Tibial nerve (tissue), 4 donors: Measurements from ENCODE around the gene PPP1R3A. TPM values are rescaled to one million over a fixed set of nuclear protein-coding genes. Genes with fewer than 3 reads are reported as not detected.

Source experiments
- DNase-seq, 2 donors: peaks; one replicate each; pipeline ENCODE4 v3.0.0-alpha.2; 2019; ENCODE audit warnings: low spot score in 2 of 2
- H3K27ac ChIP-seq, 4 donors: fragments of 200-600 bp; sonication (generic) in 3 of 4; one replicate each; pipeline ENCODE4 v1.5.1; 2017 to 2019; ENCODE audit warnings: mild to moderate bottlenecking in 1 of 4
- H3K27me3 ChIP-seq, 2 donors: fragments of 200-600 bp; sonication (generic) in 1 of 2; one replicate each; pipeline versions ENCODE4 v1.5.1 to v1.6.0; 2017 to 2019
- H3K36me3 ChIP-seq, 3 donors: fragments of 200-600 bp; sonication (generic); one replicate each; pipeline ENCODE4 v1.5.1; 2018 to 2019
- H3K4me1 ChIP-seq, 4 donors: fragments of 200-600 bp; sonication (generic) in 3 of 4; one replicate each; pipeline ENCODE4 v1.5.1; 2017 to 2019
- H3K4me3 ChIP-seq, 4 donors: fragments of 200-600 bp; sonication (generic) in 3 of 4; one replicate each; pipeline ENCODE4 v1.5.1; 2017 to 2019; ENCODE audit warnings: mild to moderate bottlenecking in 1 of 4, moderate library complexity in 1 of 4
- H3K9me3 ChIP-seq, 4 donors: fragments of 200-600 bp; sonication (generic) in 3 of 4; one replicate each; pipeline ENCODE4 v1.5.1; 2017 to 2019
- CTCF ChIP-seq, 5 experiments: fragments of 200-600 bp in 3 of 5; fragments of 450-650 bp in 2 of 5; sonication (generic) in 3 of 5; IDR thresholded peaks; one replicate each; pipeline ENCODE4 v1.5.1; 2016 to 2019; ENCODE audit warnings: antibody characterized with exemption in 5 of 5, mild to moderate bottlenecking in 3 of 5, moderate library complexity in 2 of 5
- EP300 ChIP-seq, 2 donors: sonication (generic); formaldehyde crosslinking; IDR thresholded peaks; one replicate each; pipeline ENCODE4 v1.6.1; 2017; ENCODE audit warnings: antibody characterized with exemption in 2 of 2, mild to moderate bottlenecking in 1 of 2
- POLR2A ChIP-seq, 2 donors: fragments of 450-650 bp; IDR thresholded peaks; one replicate each; pipeline ENCODE4 v1.6.1; 2017; ENCODE audit warnings: antibody characterized with exemption in 2 of 2, mild to moderate bottlenecking in 2 of 2, moderate library complexity in 2 of 2
- WGBS, 2 donors: methylation state at CpG; one replicate each; pipeline ENCODE4 v1.1.5; 2018; 5-methylcytosine and 5-hydroxymethylcytosine counted together
- total RNA-seq, 4 donors: library from RNA; depleted of rRNA; stranded (reverse); fragments of >200 nt; gene quantifications; one replicate each; pipeline ENCODE4 v1.1.0, GENCODE V29; 2016

Gene PPP1R3A
- not detected for total RNA-seq

- no peaks in the 10 kb centered on the region for H3K9me3 ChIP-seq
- H3K27me3 ChIP-seq, result no peaks in the 10 kb centered on the region
- TF ChIP-seq POLR2A (IDR thresholded peaks at IDR 0.05), result no peak
- no peak for TF ChIP-seq CTCF (IDR thresholded peaks at IDR 0.05)
- TF ChIP-seq EP300 (IDR thresholded peaks at IDR 0.05), result no peak
- H3K36me3 ChIP-seq, result no peaks in the 10 kb centered on the region
- 54 to 65% methylated on average over 2 of the region's 2 CpGs for WGBS, 2 donors
- DNase-seq, result no peak
- H3K27ac ChIP-seq, result no peak within 1 kb of the TSS
- H3K4me3 ChIP-seq, result no peak within 1 kb of the TSS
- no peaks in the 10 kb centered on the region for H3K4me1 ChIP-seq
Measured at GRCh38 chr7:113918946-113919345, at the start of gene PPP1R3A. Gene PPP1R3A, minus strand, starts transcription at chr7:113919009. Its CDS starts 13 bp downstream, at chr7:113918996.

- no peak for DNase-seq
- H3K4me3 ChIP-seq, result no peak overlapping the region
- no peaks in the 10 kb centered on the region for H3K4me1 ChIP-seq
- TF ChIP-seq CTCF (IDR thresholded peaks at IDR 0.05), result no peak
- TF ChIP-seq POLR2A (IDR thresholded peaks at IDR 0.05), result no peak
- TF ChIP-seq EP300 (IDR thresholded peaks at IDR 0.05), result no peak
- H3K27ac ChIP-seq, result no peak overlapping the region
- H3K36me3 ChIP-seq, result no peaks in the 10 kb centered on the region
- no peaks in the 10 kb centered on the region for H3K27me3 ChIP-seq
- WGBS, 2 donors, result 77 to 82% methylated on average over 2 of the region's 2 CpGs
- H3K9me3 ChIP-seq, result peaks cover 0 to 18% (median 0%) of the 10 kb centered on the region in 4 donors
Measured at GRCh38 chr7:113963356-113963755, 44.5 kb upstream of the PPP1R3A start.

- Histone ChIP-seq H3K4me1 (no peaks in the 10 kb centered on the region), H3K27ac (no peak overlapping the region), H3K9me3 (peaks cover 0 to 21% (median 0%) of the 10 kb centered on the region in 4 donors), H3K4me3 (no peak overlapping the region), H3K27me3 (no peaks in the 10 kb centered on the region), H3K36me3 (no peaks in the 10 kb centered on the region)
- no peak for DNase-seq
- TF ChIP-seq CTCF (IDR thresholded peaks at IDR 0.05), result no peak
- TF ChIP-seq POLR2A (IDR thresholded peaks at IDR 0.05), result no peak
- no peak for TF ChIP-seq EP300 (IDR thresholded peaks at IDR 0.05)
- 90 to 91% methylated on average over 2 of the region's 2 CpGs for WGBS, 2 donors
Measured at GRCh38 chr7:113959910-113960309, 41.1 kb upstream of the PPP1R3A start.

GRCh38 chr7:113955157-113955556 is 36.3 kb upstream of the PPP1R3A start:
- H3K36me3 ChIP-seq, result no peaks in the 10 kb centered on the region
- TF ChIP-seq EP300 (IDR thresholded peaks at IDR 0.05) (no peak), CTCF (IDR thresholded peaks at IDR 0.05) (no peak), POLR2A (IDR thresholded peaks at IDR 0.05) (no peak)
- no peaks in the 10 kb centered on the region for H3K4me1 ChIP-seq
- no peaks in the 10 kb centered on the region for H3K27me3 ChIP-seq
- DNase-seq, result no peak
- H3K27ac ChIP-seq, result no peak overlapping the region
- no peak overlapping the region for H3K4me3 ChIP-seq
- H3K9me3 ChIP-seq, result peaks cover 0 to 36% (median 0%) of the 10 kb centered on the region in 4 donors
- WGBS, 2 donors, result 83 to 87% methylated on average over 2 of the region's 2 CpGs

GRCh38 chr7:113953553-113953952 is 34.7 kb upstream of the PPP1R3A start:
- H3K4me3 ChIP-seq, result no peak overlapping the region
- no peaks in the 10 kb centered on the region for H3K36me3 ChIP-seq
- no peaks in the 10 kb centered on the region for H3K4me1 ChIP-seq
- no peaks in the 10 kb centered on the region for H3K27me3 ChIP-seq
- TF ChIP-seq EP300 (IDR thresholded peaks at IDR 0.05) (no peak), CTCF (IDR thresholded peaks at IDR 0.05) (no peak), POLR2A (IDR thresholded peaks at IDR 0.05) (no peak)
- peaks cover 0 to 25% (median under 1%) of the 10 kb centered on the region in 4 donors for H3K9me3 ChIP-seq
- WGBS, 2 donors, result 81 to 83% methylated on average over 2 of the region's 2 CpGs
- no peak overlapping the region for H3K27ac ChIP-seq
- no peak for DNase-seq
